ENCODE data around the gene KIRREL1. TPM values are rescaled to one million over a fixed set of nuclear protein-coding genes. Genes with fewer than 3 reads are reported as not detected.

Gene KIRREL1
- polyA plus RNA-seq, 1 donor (not counting 4 experiments of a cell fraction or from before 2014, with no cell fraction given): 19.7 TPM

DNA sequence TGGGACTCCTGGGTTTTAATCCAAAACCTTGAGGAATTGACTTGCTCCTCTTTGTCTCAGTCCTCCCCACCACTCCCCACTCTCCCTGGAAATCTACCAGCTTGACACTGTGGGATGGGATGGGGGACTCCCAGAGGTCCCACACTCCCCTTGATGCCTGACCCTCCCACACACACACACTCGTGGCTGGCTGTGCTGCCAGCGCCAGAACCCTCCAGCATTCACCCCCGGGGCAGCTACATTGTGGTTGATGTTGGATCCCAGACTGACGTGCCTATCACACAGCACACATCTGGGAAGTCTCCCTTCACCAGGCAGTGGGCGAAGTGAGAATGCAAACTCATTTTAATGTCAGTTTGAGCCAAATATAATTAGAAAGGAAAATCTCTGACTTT, 10.0 kb downstream of the KIRREL1 start:
- Histone ChIP-seq H3K9me3 (ENCODE audit: control insufficient read depth, low read depth, low read length) (no peaks in the 10 kb centered on the region), H3K27ac (ENCODE audit: control insufficient read depth, insufficient read depth, low read length) (peak overlapping the region; percentile 16), H3K9me1 (ENCODE audit: control insufficient read depth, extremely low read depth, insufficient read depth, low read length) (no peaks in the 10 kb centered on the region), H3K36me3 (ENCODE audit: control insufficient read depth in 2 of 2, extremely low read depth in 1 of 2, insufficient read depth in 2 of 2, low read length in 2 of 2) (peaks cover 10 to 11% of the 10 kb centered on the region in 2 experiments), H3K4me2 (ENCODE audit: control insufficient read depth, extremely low read depth, insufficient read depth, low read depth, low read length) (peak overlapping the region; percentile 49), H3K4me1 (ENCODE audit: control insufficient read depth, extremely low read depth, insufficient read depth, low read length) (peaks cover 63% of the 10 kb centered on the region), H4K20me1 (ENCODE audit: control insufficient read depth, extremely low read depth, insufficient read depth, low read length) (no peaks in the 10 kb centered on the region), H2AFZ (ENCODE audit: control insufficient read depth, low read length) (no peak overlapping the region), H3K4me3 (ENCODE audit: control insufficient read depth in 2 of 3, extremely low read depth in 1 of 3, insufficient read depth in 2 of 3, low read depth in 1 of 3, low read length in 3 of 3) (no peak overlapping the region), H3K79me2 (ENCODE audit: control insufficient read depth, insufficient read depth, low read length) (peaks cover 98% of the 10 kb centered on the region), H3K27me3 (ENCODE audit: control insufficient read depth, extremely low read depth, insufficient read depth, low read length) (no peaks in the 10 kb centered on the region), H3K9ac (ENCODE audit: control insufficient read depth, extremely low read depth, insufficient read depth, low read length) (no peak overlapping the region)
- DNase-seq (ENCODE audit: low read depth, low spot score) (no peak), FAIRE-seq (peak; percentile 23)
- dilution Hi-C loops (cut with MboI; ENCODE audit: extremely low pct_ligation_motif_present, low sequenced_read_pairs): no loop called here
- no peak for TF ChIP-seq EZH2 (IDR thresholded peaks at IDR 0.05; ENCODE audit: low read length)
- TF ChIP-seq, protein P1, sequence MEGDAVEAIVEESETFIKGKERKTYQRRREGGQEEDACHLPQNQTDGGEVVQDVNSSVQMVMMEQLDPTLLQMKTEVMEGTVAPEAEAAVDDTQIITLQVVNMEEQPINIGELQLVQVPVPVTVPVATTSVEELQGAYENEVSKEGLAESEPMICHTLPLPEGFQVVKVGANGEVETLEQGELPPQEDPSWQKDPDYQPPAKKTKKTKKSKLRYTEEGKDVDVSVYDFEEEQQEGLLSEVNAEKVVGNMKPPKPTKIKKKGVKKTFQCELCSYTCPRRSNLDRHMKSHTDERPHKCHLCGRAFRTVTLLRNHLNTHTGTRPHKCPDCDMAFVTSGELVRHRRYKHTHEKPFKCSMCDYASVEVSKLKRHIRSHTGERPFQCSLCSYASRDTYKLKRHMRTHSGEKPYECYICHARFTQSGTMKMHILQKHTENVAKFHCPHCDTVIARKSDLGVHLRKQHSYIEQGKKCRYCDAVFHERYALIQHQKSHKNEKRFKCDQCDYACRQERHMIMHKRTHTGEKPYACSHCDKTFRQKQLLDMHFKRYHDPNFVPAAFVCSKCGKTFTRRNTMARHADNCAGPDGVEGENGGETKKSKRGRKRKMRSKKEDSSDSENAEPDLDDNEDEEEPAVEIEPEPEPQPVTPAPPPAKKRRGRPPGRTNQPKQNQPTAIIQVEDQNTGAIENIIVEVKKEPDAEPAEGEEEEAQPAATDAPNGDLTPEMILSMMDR (optimal IDR thresholded peaks at IDR 0.05 in 1 of 3, IDR thresholded peaks at IDR 0.05 in 1 of 3, conservative IDR thresholded peaks at IDR 0.05 in 1 of 3; ENCODE audit: extremely low read depth in 1 of 3, insufficient read depth in 2 of 3, low read length in 3 of 3): no peak

DNA sequence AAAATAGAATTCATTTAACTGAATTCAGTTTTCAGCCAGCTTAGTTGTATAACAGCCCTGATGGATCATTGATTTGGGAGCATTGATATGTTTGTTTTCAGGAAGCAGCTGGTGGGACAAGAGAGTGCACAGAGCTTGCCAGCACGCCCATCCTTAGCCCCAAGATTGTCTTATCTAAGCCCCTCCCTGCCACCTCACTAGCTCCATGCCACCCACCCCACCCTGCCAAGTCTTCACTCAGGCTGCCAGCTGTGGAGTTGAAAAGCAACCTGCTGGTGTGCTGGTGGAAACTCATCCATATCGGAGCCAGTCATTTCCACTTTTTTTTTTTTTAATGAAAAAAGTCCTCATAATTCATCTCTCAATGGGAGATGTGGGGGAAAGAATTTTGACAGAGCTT, 11.8 kb downstream of the KIRREL1 start:
- H3K79me2 ChIP-seq (ENCODE audit: control insufficient read depth, insufficient read depth, low read length): peaks cover 96% of the 10 kb centered on the region
- peaks cover 76% of the 10 kb centered on the region for H3K4me1 ChIP-seq (ENCODE audit: control insufficient read depth, extremely low read depth, insufficient read depth, low read length)
- H3K9me3 ChIP-seq (ENCODE audit: control insufficient read depth, low read depth, low read length): no peaks in the 10 kb centered on the region
- FAIRE-seq (peak; percentile 9), DNase-seq (ENCODE audit: low read depth, low spot score) (no peak)
- H3K27ac ChIP-seq (ENCODE audit: control insufficient read depth, insufficient read depth, low read length): no peak overlapping the region
- H2AFZ ChIP-seq (ENCODE audit: control insufficient read depth, low read length): no peak overlapping the region
- no peaks in the 10 kb centered on the region for H3K27me3 ChIP-seq (ENCODE audit: control insufficient read depth, extremely low read depth, insufficient read depth, low read length)
- peaks cover 7 to 15% of the 10 kb centered on the region in 2 experiments for H3K36me3 ChIP-seq (ENCODE audit: control insufficient read depth in 2 of 2, extremely low read depth in 1 of 2, insufficient read depth in 2 of 2, low read length in 2 of 2)
- no peak overlapping the region for H3K4me2 ChIP-seq (ENCODE audit: control insufficient read depth, extremely low read depth, insufficient read depth, low read depth, low read length)
- no peak overlapping the region for H3K4me3 ChIP-seq (ENCODE audit: control insufficient read depth in 2 of 3, extremely low read depth in 1 of 3, insufficient read depth in 2 of 3, low read depth in 1 of 3, low read length in 3 of 3)
- H3K9ac ChIP-seq (ENCODE audit: control insufficient read depth, extremely low read depth, insufficient read depth, low read length): no peak overlapping the region
- no peak for TF ChIP-seq EZH2 (IDR thresholded peaks at IDR 0.05; ENCODE audit: low read length)
- TF ChIP-seq, protein P1 (optimal IDR thresholded peaks at IDR 0.05 in 1 of 3, IDR thresholded peaks at IDR 0.05 in 1 of 3, conservative IDR thresholded peaks at IDR 0.05 in 1 of 3; ENCODE audit: extremely low read depth in 1 of 3, insufficient read depth in 2 of 3, low read length in 3 of 3): no peak
- dilution Hi-C loops (cut with MboI; ENCODE audit: extremely low pct_ligation_motif_present, low sequenced_read_pairs): no loop called here
- no peaks in the 10 kb centered on the region for H4K20me1 ChIP-seq (ENCODE audit: control insufficient read depth, extremely low read depth, insufficient read depth, low read length)
- no peaks in the 10 kb centered on the region for H3K9me1 ChIP-seq (ENCODE audit: control insufficient read depth, extremely low read depth, insufficient read depth, low read length)

Data from keratinocyte (primary cell).